Aorta (tissue), 5 donors: ENCODE results near the gene P4HA3. TPM values are rescaled to one million over a fixed set of nuclear protein-coding genes. Genes with fewer than 3 reads are reported as not detected.
A peak's percentile ranks its signal among the peaks of the same experiment; 100 is the strongest.

Source experiments
- ATAC-seq: fragments of 200-7000 bp; cut with Tn5 transposase; one replicate; pipeline ENCODE4 v1.9.1; 2022; ENCODE audit warnings: moderate library complexity; ENCODE audit not compliant: low FRiP score
- DNase-seq, 2 donors: peaks; one replicate each; pipeline ENCODE4 v3.0.0-alpha.2; 2020
- H3K27ac ChIP-seq, 2 donors: one replicate each; pipeline ENCODE4 v1.5.1; 2013; ENCODE audit warnings: low read length in 2 of 2, mild to moderate bottlenecking in 2 of 2, moderate library complexity in 2 of 2, control low read depth in 1 of 2, inconsistent platforms in 1 of 2, low read depth in 1 of 2
- H3K27me3 ChIP-seq, 2 donors: one replicate each; pipeline ENCODE4 v1.6.1; 2013; ENCODE audit warnings: control low read depth in 1 of 2, low read length in 1 of 2, mild to moderate bottlenecking in 1 of 2, moderate library complexity in 1 of 2; ENCODE audit not compliant: insufficient read depth in 2 of 2, control insufficient read depth in 1 of 2
- H3K36me3 ChIP-seq, 2 donors: one replicate each; pipeline ENCODE4 v1.6.1; 2013; ENCODE audit warnings: control low read depth in 1 of 2, low read length in 1 of 2, mild to moderate bottlenecking in 1 of 2; ENCODE audit not compliant: insufficient read depth in 2 of 2, control insufficient read depth in 1 of 2
- H3K4me1 ChIP-seq, 2 donors: one replicate each; pipeline ENCODE4 v1.6.1; 2013; ENCODE audit warnings: low read length in 2 of 2, control low read depth in 1 of 2, mild to moderate bottlenecking in 1 of 2, moderate library complexity in 1 of 2; ENCODE audit not compliant: insufficient read depth in 2 of 2, control insufficient read depth in 1 of 2
- H3K4me3 ChIP-seq, 2 donors: one replicate each; pipeline ENCODE4 v1.5.1; 2013; ENCODE audit warnings: low read length in 2 of 2, control low read depth in 1 of 2, mild to moderate bottlenecking in 1 of 2
- H3K9me3 ChIP-seq: one replicate; pipeline ENCODE4 v1.6.1; 2013; ENCODE audit warnings: mild to moderate bottlenecking, low read length; ENCODE audit not compliant: control insufficient read depth
- WGBS, 2 donors: extraction: QIAGEN DNeasy Blood & Tissue Kit; methylation state at CpG; one replicate each; pipeline ENCODE4 v1.1.7; 2013; 5-methylcytosine and 5-hydroxymethylcytosine counted together
- intact Hi-C, 2 donors: fragments of 100-400 bp; cut with DNase I; formaldehyde crosslinking; loops; one replicate each; pipeline versions ENCODE4 v1.14.2 to v1.15.0; 2022
- polyA plus RNA-seq, 2 donors: library from polyadenylated mRNA; stranded (reverse); fragments of 200-250 nt; gene quantifications; one replicate each; pipeline ENCODE4 v1.2.3, GENCODE V29; 2013
- total RNA-seq, 2 donors: library from RNA; stranded (reverse); fragmentation: NEBNext Ultra II Directional; extraction: Animal tissue kit (Norgen Biotek cat#: 25700); gene quantifications; one replicate each; pipeline ENCODE4 v1.2.1, GENCODE V29; 2021
- donor health status: healthy with polysubstance abuse.
- donor health status: Bipolar disorder and iron deficiency.
- donor health status: DM: no; HTN: no; CAD: no.
- donor health status: DM: no; HTN: no; CAD: no.
- donor health status: DM: yes; HTN: yes; CAD: no.

The P4HA3 gene
- total and polyA plus RNA-seq, 4 donors = 0.75 to 13.8 (median 4.4) TPM

GRCh38 chr11:74265256-74265655 is 46.2 kb downstream of the P4HA3 start:
- no peaks in the 10 kb centered on the region for H3K27me3 ChIP-seq
- no peak overlapping the region for H3K4me3 ChIP-seq
- no peak for DNase-seq
- no peaks in the 10 kb centered on the region for H3K4me1 ChIP-seq
- WGBS, 2 donors = 98 to 100% methylated on average over 1 of the region's 1 CpG
- H3K9me3 ChIP-seq = no peaks in the 10 kb centered on the region
- no peak for ATAC-seq
- intact Hi-C loops = no loop called here
- no peaks in the 10 kb centered on the region for H3K36me3 ChIP-seq
- H3K27ac ChIP-seq = no peak overlapping the region

- intact Hi-C loops = no loop called here
- no peaks in the 10 kb centered on the region for H3K9me3 ChIP-seq
- no peak for ATAC-seq
- no peaks in the 10 kb centered on the region for H3K27me3 ChIP-seq
- no peaks in the 10 kb centered on the region for H3K36me3 ChIP-seq
- H3K27ac ChIP-seq = no peak overlapping the region
- no peaks in the 10 kb centered on the region for H3K4me1 ChIP-seq
- no peak overlapping the region for H3K4me3 ChIP-seq
- no peak for DNase-seq
- 89 to 93% methylated on average over 2 of the region's 2 CpGs for WGBS, 2 donors
Observed at GRCh38 chr11:74262725-74263124, 48.7 kb downstream of the P4HA3 start.

DNA sequence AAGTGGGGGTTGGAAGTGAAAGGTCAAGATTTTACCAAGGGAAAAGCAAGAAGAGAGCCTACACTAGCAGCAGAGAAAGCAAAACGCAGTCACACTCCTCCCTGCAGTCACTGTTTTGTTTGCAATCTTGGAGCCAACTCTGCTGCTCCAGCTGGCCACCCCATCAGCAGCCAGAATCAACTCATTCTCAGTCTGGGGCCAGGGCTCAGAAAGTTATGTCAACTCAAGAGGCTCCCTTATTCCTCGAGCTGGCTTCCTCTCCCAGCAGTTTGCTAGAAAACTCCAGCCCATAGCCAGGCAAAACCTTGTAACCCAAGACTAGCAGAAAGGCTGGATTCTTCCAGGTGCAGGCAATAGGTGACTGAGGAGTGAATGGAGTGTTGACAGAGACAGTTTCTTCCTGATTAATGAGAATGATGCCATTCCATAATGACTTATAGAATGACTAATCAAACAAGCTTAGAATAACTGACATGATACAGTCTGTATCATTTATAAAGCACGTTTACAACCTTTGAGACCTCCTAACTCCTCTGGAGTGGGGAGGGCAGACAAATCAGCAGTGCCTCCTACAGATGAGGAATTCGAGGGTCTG is 53.4 kb downstream of the P4HA3 start:
- peak; percentile 79 for ATAC-seq
- no peak overlapping the region for H3K27ac ChIP-seq
- peak in 1 of 2 donors; percentile 79 for DNase-seq
- intact Hi-C loops = loop anchor here (2.0 to 10.0 kb wide), 9 partner anchors 64 to 487 kb away; partner anchors contain the start of genes CHRDL2 (in 1 of the 2) and RNF169 (in 1 of the 2)
- no peaks in the 10 kb centered on the region for H3K27me3 ChIP-seq
- 12 to 21% methylated on average over 4 of the region's 4 CpGs for WGBS, 2 donors
- H3K9me3 ChIP-seq = no peaks in the 10 kb centered on the region
- H3K4me1 ChIP-seq = no peaks in the 10 kb centered on the region
- H3K36me3 ChIP-seq = no peaks in the 10 kb centered on the region
- H3K4me3 ChIP-seq = no peak overlapping the region

DNA sequence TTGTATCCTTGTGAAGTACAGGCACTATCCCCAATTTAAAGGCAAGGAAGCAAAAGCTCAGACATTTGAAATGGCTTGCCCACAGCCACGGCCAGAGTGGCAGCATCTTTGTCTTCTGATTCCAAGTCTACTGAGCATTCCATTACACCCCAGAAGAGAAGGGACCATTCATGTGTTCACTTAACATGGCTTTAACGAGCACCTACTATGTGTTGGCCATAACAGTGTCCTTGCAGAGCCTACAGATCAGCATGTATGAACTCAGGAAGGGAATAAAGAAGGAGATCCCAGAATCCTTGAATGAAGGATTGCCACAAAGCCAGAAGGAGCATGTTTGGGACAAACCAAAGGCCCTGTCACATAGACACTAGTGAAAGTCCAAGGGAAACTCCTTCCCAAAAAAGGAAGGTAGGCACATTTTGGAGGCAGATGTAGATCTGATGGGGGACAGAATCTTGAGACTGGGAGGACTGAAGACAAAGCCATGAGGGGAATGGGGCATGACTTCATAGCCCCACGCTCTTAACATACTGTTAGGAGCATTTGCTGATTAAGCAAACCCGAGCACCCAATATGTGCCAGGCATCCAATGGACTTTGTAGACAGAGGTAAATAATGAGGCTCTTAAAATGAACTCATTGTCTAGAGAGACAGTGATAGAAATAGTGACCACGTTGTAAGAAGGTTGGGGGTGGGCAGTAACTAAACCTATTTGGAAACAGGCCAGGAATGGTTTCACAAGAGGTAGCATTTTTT is 54.9 kb downstream of the P4HA3 start:
- H3K4me1 ChIP-seq = no peaks in the 10 kb centered on the region
- H3K4me3 ChIP-seq = no peak overlapping the region
- WGBS, 2 donors = 85 to 86% methylated on average over 5 of the region's 5 CpGs
- DNase-seq (no peak), ATAC-seq (no peak)
- intact Hi-C loops = loop anchor here (1.0 to 10.0 kb wide), 10 partner anchors 66 to 488 kb away; partner anchors contain the start of genes CHRDL2 (in 1 of the 2) and RNF169 (in 1 of the 2)
- H3K27ac ChIP-seq = no peak overlapping the region
- H3K9me3 ChIP-seq = no peaks in the 10 kb centered on the region
- H3K27me3 ChIP-seq = no peaks in the 10 kb centered on the region
- H3K36me3 ChIP-seq = peaks cover 0 to 3% of the 10 kb centered on the region in 2 donors

- intact Hi-C loops = loop anchor here (1.0 to 10.0 kb wide), 10 partner anchors 66 to 489 kb away; partner anchors contain the start of genes CHRDL2 (in 1 of the 2) and RNF169 (in 1 of the 2)
- DNase-seq (peak in 1 of 2 donors; percentile 55), ATAC-seq (peak; percentile 72)
- 37 to 41% methylated on average over 5 of the region's 5 CpGs for WGBS, 2 donors
- Histone ChIP-seq H3K4me1 (no peaks in the 10 kb centered on the region), H3K27me3 (no peaks in the 10 kb centered on the region), H3K27ac (no peak overlapping the region), H3K36me3 (peaks cover 0 to 8% of the 10 kb centered on the region in 2 donors), H3K9me3 (no peaks in the 10 kb centered on the region), H3K4me3 (no peak overlapping the region)
Observed at GRCh38 chr11:74255741-74256375, 55.6 kb downstream of the P4HA3 start.

DNA sequence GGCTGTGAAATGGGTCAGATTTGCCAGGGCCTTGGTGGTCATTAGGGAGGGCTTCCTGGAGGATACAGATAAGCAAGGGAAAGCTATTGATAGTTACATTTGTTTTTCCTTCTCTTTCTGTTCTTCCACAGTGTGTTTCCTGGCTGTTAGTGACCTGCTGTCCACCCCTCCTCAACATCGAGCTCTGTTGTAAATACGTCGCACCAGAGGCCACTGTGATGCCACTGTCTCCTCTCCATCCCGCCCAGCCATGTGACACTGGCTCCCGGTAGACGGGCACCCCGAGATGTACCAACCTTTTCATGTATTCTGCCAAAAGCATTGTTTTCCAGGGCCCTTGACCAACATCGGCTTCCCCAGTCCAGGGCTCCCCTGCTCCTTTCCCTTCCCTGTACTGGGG is 58.1 kb downstream of the P4HA3 start:
- Histone ChIP-seq H3K27ac (no peak overlapping the region), H3K4me1 (no peaks in the 10 kb centered on the region), H3K36me3 (peaks cover 2 to 16% of the 10 kb centered on the region in 2 donors), H3K27me3 (no peaks in the 10 kb centered on the region), H3K9me3 (no peaks in the 10 kb centered on the region), H3K4me3 (no peak overlapping the region)
- intact Hi-C loops = loop anchor here (10.0 kb wide), 4 partner anchors 71 to 491 kb away; partner anchors contain the start of genes CHRDL2 (in 1 of the 2) and RNF169 (in 1 of the 2)
- 80 to 88% methylated on average over 8 of the region's 8 CpGs for WGBS, 2 donors
- no peak for ATAC-seq
- no peak for DNase-seq

DNA sequence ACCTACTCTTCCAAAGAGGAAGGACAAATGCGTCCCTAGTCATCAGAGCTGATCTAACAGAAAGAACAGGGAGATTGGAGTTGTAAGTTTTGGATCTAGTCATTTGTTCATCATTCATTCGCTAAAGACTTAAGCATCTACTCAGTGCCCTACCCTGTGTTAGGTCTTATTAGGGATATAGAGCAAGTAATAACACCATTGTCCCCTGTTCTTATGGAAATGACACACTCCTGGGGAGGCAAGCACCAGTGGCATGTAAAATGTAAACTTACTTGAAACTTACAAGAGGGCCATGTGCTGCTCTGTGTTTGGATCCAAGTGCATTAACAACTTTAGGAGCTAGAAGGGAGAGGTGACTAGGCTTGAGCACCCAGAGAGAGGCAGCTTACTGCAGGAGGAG is 61.9 kb downstream of the P4HA3 start:
- H3K36me3 ChIP-seq = peaks cover 2 to 18% of the 10 kb centered on the region in 2 donors
- no peaks in the 10 kb centered on the region for H3K27me3 ChIP-seq
- 94% methylated on average over 2 of the region's 2 CpGs for WGBS, 2 donors
- no peak for ATAC-seq
- H3K9me3 ChIP-seq = no peaks in the 10 kb centered on the region
- no peak for DNase-seq
- H3K4me3 ChIP-seq = no peak overlapping the region
- H3K27ac ChIP-seq = no peak overlapping the region
- intact Hi-C loops = no loop called here
- H3K4me1 ChIP-seq = no peaks in the 10 kb centered on the region

- intact Hi-C loops = no loop called here
- 93 to 97% methylated on average over 1 of the region's 1 CpG for WGBS, 2 donors
- Histone ChIP-seq H3K9me3 (no peaks in the 10 kb centered on the region), H3K27ac (no peak overlapping the region), H3K27me3 (no peaks in the 10 kb centered on the region), H3K36me3 (peaks cover 2 to 18% of the 10 kb centered on the region in 2 donors), H3K4me3 (no peak overlapping the region), H3K4me1 (no peaks in the 10 kb centered on the region)
- DNase-seq (no peak), ATAC-seq (no peak)
Observed at GRCh38 chr11:74248469-74248868, 63.0 kb downstream of the P4HA3 start.
